GM19455 (cell line): ENCODE measurements around the gene FASN.

Experiments
- ATAC-seq: cut with Tn5 transposase; IDR thresholded peaks from one replicate; pipeline ENCODE4 v1.9.1; 2021; ENCODE audit not compliant: unreplicated experiment

The FASN gene

GRCh38 chr17:82078433-82078832 lies 19.6 kb downstream of the FASN start:
- no peak for ATAC-seq

GRCh38 chr17:82077617-82078358 lies 20.2 kb downstream of the FASN start:
- no peak for ATAC-seq

- no peak for ATAC-seq
These were observed 21.0 kb downstream of the FASN start for GRCh38 chr17:82076785-82077591.

GRCh38 chr17:82076018-82076784 lies 21.8 kb downstream of the FASN start:
- no peak for ATAC-seq

GRCh38 chr17:82073446-82073845 lies 24.6 kb downstream of the FASN start:
- no peak for ATAC-seq

GRCh38 chr17:82072827-82073226 lies 25.2 kb downstream of the FASN start:
- ATAC-seq, result no peak

- ATAC-seq, result no peak
These were observed 27.4 kb downstream of the FASN start for GRCh38 chr17:82070611-82071010.

- ATAC-seq, result no peak
These were observed 32.3 kb downstream of the FASN start, which contains the start of gene DUS1L for GRCh38 chr17:82065638-82066303. TSS of gene DUS1L (minus strand) at chr17:82065804. CDS start at chr17:82065059, 745 bp downstream.

- no peak for ATAC-seq
These were observed 32.8 kb downstream of the FASN start for GRCh38 chr17:82065193-82065637.

GRCh38 chr17:82064433-82065192 lies 33.4 kb downstream of the FASN start:
- ATAC-seq, result no peak

GRCh38 chr17:82063424-82064415 lies 34.3 kb downstream of the FASN start:
- ATAC-seq, result no peak

- no peak for ATAC-seq
These were observed 35.1 kb downstream of the FASN start for GRCh38 chr17:82062984-82063368.

- no peak for ATAC-seq
These were observed 35.7 kb downstream of the FASN start for GRCh38 chr17:82062076-82062983.

GRCh38 chr17:82061047-82061925 lies 36.8 kb downstream of the FASN start:
- ATAC-seq, result no peak

- no peak for ATAC-seq
These were observed 37.4 kb downstream of the FASN start for GRCh38 chr17:82060614-82061013.

GRCh38 chr17:82060001-82060380 lies 38.0 kb downstream of the FASN start:
- no peak for ATAC-seq
